Prostate gland (tissue), 2 donors: ENCODE measurements around the gene HOXD9.

Experiments used
- POLR2A ChIP-seq: fragments of 450-650 bp; IDR thresholded peaks from one replicate; pipeline ENCODE4 v1.6.1; 2016; ENCODE audit warnings: antibody characterized with exemption, mild to moderate bottlenecking
- POLR2AphosphoS5 ChIP-seq: sonication (generic); formaldehyde crosslinking; IDR thresholded peaks from one replicate; pipeline ENCODE4 v1.6.1; 2017; ENCODE audit warnings: antibody characterized with exemption
- TF ChIP-seq, protein P1 (sequence below), 4 experiments: fragments of 200-600 bp in 2 of 4; fragments of 450-650 bp in 2 of 4; sonication (generic) in 2 of 4; IDR thresholded peaks; 1 replicate in 3 of 4; 2 replicates in 1 of 4; pipeline ENCODE4 v1.5.1; 2016 to 2019; ENCODE audit warnings: antibody characterized with exemption in 4 of 4, mild to moderate bottlenecking in 2 of 4, moderate library complexity in 2 of 4

DNA sequence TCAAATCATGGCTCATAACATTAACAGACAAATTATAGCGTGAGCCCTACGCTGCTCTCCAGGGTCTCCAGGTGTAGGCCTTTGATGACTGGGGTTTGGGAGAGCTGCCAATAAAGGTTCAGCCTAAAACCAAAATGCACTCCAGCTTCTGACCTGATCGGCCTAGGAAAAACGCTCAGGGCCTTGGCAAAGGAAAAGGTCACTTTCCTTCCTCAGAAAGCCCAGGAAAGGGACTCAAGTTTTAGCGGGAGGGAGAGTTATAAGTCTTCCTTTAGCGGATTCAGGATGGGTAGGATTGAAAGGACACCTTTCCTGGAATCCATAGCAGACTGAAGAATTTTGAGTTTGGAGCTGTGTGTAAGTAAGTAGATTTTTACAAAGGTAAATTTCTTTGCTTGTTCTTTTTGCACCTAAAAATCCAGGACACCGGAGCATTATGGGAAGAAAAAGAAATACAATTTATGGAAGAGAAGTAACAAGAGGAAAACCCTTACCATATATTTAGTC is 47.5 kb upstream of the HOXD9 start:
- TF ChIP-seq, protein P1, sequence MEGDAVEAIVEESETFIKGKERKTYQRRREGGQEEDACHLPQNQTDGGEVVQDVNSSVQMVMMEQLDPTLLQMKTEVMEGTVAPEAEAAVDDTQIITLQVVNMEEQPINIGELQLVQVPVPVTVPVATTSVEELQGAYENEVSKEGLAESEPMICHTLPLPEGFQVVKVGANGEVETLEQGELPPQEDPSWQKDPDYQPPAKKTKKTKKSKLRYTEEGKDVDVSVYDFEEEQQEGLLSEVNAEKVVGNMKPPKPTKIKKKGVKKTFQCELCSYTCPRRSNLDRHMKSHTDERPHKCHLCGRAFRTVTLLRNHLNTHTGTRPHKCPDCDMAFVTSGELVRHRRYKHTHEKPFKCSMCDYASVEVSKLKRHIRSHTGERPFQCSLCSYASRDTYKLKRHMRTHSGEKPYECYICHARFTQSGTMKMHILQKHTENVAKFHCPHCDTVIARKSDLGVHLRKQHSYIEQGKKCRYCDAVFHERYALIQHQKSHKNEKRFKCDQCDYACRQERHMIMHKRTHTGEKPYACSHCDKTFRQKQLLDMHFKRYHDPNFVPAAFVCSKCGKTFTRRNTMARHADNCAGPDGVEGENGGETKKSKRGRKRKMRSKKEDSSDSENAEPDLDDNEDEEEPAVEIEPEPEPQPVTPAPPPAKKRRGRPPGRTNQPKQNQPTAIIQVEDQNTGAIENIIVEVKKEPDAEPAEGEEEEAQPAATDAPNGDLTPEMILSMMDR (IDR thresholded peaks at IDR 0.05) = no peak
- no peak for TF ChIP-seq POLR2AphosphoS5
- no peak for TF ChIP-seq POLR2A
